Body of pancreas (tissue), 4 donors: ENCODE measurements around the gene HHAT.

Source experiments
- POLR2A ChIP-seq, 3 donors: fragments of 450-650 bp; IDR thresholded peaks; one replicate each; pipeline ENCODE4 v1.6.1; 2016; ENCODE audit warnings: antibody characterized with exemption in 3 of 3, mild to moderate bottlenecking in 2 of 3
- TF ChIP-seq, protein P1 (sequence below), 7 experiments: fragments of 450-650 bp in 4 of 7; fragments of 200-600 bp in 3 of 7; sonication (generic) in 3 of 7; IDR thresholded peaks; one replicate each; pipeline ENCODE4 v1.5.1; 2016 to 2019; ENCODE audit warnings: antibody characterized with exemption in 7 of 7

DNA sequence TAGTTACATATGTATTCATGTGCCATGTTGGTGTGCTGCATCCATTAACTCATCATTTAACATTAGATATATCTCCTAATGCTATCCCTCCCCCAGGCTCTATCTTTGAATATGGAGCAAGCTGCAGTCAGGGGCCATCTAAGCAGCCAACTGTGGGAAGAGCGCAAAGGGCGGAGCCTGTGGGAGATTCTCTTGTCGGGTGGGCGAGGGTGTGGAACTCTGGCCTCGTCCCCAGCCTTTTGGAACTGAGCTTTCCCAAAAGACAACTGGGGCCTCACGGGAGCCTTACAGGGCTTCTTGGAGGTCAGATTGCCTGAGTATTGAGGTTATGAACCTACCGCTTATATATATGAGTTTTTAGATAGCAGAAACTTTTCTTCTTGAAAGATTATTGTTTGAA, 117.2 kb downstream of the HHAT start:
- TF ChIP-seq, protein P1, sequence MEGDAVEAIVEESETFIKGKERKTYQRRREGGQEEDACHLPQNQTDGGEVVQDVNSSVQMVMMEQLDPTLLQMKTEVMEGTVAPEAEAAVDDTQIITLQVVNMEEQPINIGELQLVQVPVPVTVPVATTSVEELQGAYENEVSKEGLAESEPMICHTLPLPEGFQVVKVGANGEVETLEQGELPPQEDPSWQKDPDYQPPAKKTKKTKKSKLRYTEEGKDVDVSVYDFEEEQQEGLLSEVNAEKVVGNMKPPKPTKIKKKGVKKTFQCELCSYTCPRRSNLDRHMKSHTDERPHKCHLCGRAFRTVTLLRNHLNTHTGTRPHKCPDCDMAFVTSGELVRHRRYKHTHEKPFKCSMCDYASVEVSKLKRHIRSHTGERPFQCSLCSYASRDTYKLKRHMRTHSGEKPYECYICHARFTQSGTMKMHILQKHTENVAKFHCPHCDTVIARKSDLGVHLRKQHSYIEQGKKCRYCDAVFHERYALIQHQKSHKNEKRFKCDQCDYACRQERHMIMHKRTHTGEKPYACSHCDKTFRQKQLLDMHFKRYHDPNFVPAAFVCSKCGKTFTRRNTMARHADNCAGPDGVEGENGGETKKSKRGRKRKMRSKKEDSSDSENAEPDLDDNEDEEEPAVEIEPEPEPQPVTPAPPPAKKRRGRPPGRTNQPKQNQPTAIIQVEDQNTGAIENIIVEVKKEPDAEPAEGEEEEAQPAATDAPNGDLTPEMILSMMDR (IDR thresholded peaks at IDR 0.05): no peak
- TF ChIP-seq POLR2A (IDR thresholded peaks at IDR 0.05): no peak
